Measurements from ENCODE around the gene AVL9. TPM values are rescaled to one million over a fixed set of nuclear protein-coding genes. Genes with fewer than 3 reads are reported as not detected.
"Not testable (repeated sequence)": the region's sequence is repeated elsewhere in the genome, so short reads cannot be mapped to it uniquely, and the experiment has no call there.

Gene AVL9
- total RNA-seq: 10 to 100 TPM; 41.8 to 49.7 TPM

GRCh38 chr7:32495298-32496051 is at the start of gene AVL9:
Gene AVL9 (plus strand): TSS chr7:32495489. CDS start chr7:32495710, 221 bp downstream.
- H3K4me1 Mint-ChIP-seq (ENCODE audit: low read depth in 2 of 2): peaks cover 21 to 34% of the 10 kb centered on the region in 2 donors
- peak within 1 kb of the TSS; percentile 87 to 96 for H3K27ac Mint-ChIP-seq
- DNase-seq (ENCODE audit: low spot score) (peak; percentile 100), ATAC-seq (peak; percentile 99 to 100)
- peak within 1 kb of the TSS; percentile 99 for H3K4me3 Mint-ChIP-seq
- H3K36me3 Mint-ChIP-seq: no peaks in the 10 kb centered on the region
- H3K27me3 Mint-ChIP-seq: no peaks in the 10 kb centered on the region
- H3K9me3 Mint-ChIP-seq: no peaks in the 10 kb centered on the region

GRCh38 chr7:32447218-32447617 is 48.1 kb upstream of the AVL9 start:
- no peaks in the 10 kb centered on the region for H3K4me1 Mint-ChIP-seq (ENCODE audit: low read depth in 2 of 2)
- ATAC-seq (no peak), DNase-seq (ENCODE audit: low spot score) (no peak)
- H3K27ac Mint-ChIP-seq: no peak overlapping the region
- H3K36me3 Mint-ChIP-seq: no peaks in the 10 kb centered on the region
- H3K4me3 Mint-ChIP-seq: no peak overlapping the region
- peaks cover 3% of the 10 kb centered on the region for H3K9me3 Mint-ChIP-seq
- peaks cover 4 to 27% of the 10 kb centered on the region in 2 donors for H3K27me3 Mint-ChIP-seq

DNA sequence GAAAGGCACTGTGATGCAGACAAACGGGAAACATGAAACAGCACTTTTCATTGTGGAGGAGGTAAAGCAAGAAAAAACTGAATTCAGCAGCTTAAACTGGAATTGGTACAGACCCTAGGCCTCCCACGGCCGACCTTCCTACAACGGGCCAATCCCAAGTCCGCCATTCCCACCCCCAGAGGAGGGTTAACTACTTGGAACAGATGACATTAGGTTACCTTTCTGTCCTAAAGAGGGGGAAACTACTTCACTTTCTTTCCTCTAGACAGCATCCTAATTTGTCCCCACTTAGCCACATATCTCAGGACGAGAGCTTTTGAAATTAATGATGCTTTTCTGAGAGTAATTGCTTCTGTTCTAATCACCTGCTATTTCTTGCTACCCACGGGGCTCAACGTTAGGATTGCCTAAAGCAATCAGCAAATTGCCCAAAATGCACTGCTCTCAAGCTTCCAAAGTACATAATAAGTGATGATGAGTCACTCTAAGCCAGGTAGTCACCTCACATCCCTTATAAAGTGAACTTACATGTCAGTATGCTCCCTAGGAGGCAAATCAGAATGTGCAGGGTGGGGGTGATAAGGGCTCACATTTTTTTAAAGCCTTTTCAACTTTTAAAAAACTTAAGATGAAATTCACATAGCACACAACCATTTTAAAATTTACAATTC is 41.8 kb upstream of the AVL9 start:
- Mint-ChIP-seq H3K4me3 (no peak overlapping the region), H3K27me3 (peaks cover 14 to 29% of the 10 kb centered on the region in 2 donors), H3K9me3 (peaks cover 3% of the 10 kb centered on the region), H3K36me3 (no peaks in the 10 kb centered on the region), H3K27ac (no peak overlapping the region), H3K4me1 (ENCODE audit: low read depth in 2 of 2) (no peaks in the 10 kb centered on the region)
- DNase-seq (ENCODE audit: low spot score) (no peak), ATAC-seq (no peak)

GRCh38 chr7:32458025-32458424 is 37.3 kb upstream of the AVL9 start:
- DNase-seq (ENCODE audit: low spot score) (no peak), ATAC-seq (no peak)
- Mint-ChIP-seq H3K4me3 (no peak overlapping the region), H3K9me3 (no peaks in the 10 kb centered on the region), H3K36me3 (no peaks in the 10 kb centered on the region), H3K27ac (no peak overlapping the region), H3K4me1 (ENCODE audit: low read depth in 2 of 2) (no peaks in the 10 kb centered on the region), H3K27me3 (peaks cover 12 to 19% of the 10 kb centered on the region in 2 donors)

DNA sequence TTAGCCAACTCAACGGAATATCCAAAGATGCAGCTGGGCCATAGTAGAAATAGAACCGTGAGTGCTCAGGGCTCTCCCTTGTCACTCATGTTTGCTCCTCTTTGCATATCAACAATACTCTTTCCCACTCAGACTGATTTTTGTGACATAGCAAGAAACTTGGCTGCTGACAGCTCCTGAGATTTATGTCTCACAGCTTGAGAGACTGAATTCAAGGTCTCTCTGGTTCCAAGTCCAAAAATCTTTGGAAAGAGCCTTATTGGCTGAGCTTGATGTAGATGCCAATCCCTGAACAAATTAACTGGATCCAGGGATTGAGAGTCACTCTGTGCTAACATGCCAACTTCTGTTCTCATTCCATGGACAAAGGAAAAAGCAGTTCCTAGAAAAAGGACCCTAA is 35.5 kb upstream of the AVL9 start:
- Mint-ChIP-seq H3K36me3 (no peaks in the 10 kb centered on the region), H3K27ac (no peak overlapping the region), H3K9me3 (no peaks in the 10 kb centered on the region), H3K27me3 (peaks cover 7 to 11% of the 10 kb centered on the region in 2 donors), H3K4me1 (ENCODE audit: low read depth in 2 of 2) (no peaks in the 10 kb centered on the region), H3K4me3 (no peak overlapping the region)
- ATAC-seq (no peak), DNase-seq (ENCODE audit: low spot score) (no peak)

- H3K27me3 Mint-ChIP-seq: peaks cover 7 to 11% of the 10 kb centered on the region in 2 donors
- ATAC-seq: no peak
- no peak overlapping the region for H3K4me3 Mint-ChIP-seq
- no peak overlapping the region for H3K27ac Mint-ChIP-seq
- no peaks in the 10 kb centered on the region for H3K36me3 Mint-ChIP-seq
- no peak for DNase-seq (ENCODE audit: low spot score)
- no peaks in the 10 kb centered on the region for H3K4me1 Mint-ChIP-seq (ENCODE audit: low read depth in 2 of 2)
- H3K9me3 Mint-ChIP-seq: no peaks in the 10 kb centered on the region
Observed at GRCh38 chr7:32461484-32461883, 33.8 kb upstream of the AVL9 start.

DNA sequence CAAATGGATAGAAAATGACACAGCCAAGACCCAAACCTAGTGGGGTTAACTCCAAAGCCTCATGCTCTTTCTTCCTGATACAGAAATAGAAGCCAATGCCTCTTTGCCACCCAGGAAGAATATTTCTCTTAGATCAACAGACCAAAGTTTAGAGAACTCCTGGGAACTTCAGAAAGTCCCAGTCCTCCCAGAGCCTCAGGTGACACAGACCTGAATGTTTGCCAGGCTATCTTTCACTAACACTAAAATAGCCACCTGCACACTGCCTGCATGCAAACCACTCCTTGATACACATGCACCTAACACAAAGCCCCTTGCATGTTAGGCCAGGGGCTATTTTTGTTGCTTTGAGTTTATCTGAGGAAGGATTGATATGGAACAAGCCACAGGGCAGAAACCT is 32.8 kb upstream of the AVL9 start:
- no peaks in the 10 kb centered on the region for H3K4me1 Mint-ChIP-seq (ENCODE audit: low read depth in 2 of 2)
- H3K27ac Mint-ChIP-seq: no peak overlapping the region
- peaks cover under 1 to 6% of the 10 kb centered on the region in 2 donors for H3K27me3 Mint-ChIP-seq
- no peak for ATAC-seq
- no peaks in the 10 kb centered on the region for H3K36me3 Mint-ChIP-seq
- DNase-seq (ENCODE audit: low spot score): no peak
- H3K9me3 Mint-ChIP-seq: no peaks in the 10 kb centered on the region
- no peak overlapping the region for H3K4me3 Mint-ChIP-seq

DNA sequence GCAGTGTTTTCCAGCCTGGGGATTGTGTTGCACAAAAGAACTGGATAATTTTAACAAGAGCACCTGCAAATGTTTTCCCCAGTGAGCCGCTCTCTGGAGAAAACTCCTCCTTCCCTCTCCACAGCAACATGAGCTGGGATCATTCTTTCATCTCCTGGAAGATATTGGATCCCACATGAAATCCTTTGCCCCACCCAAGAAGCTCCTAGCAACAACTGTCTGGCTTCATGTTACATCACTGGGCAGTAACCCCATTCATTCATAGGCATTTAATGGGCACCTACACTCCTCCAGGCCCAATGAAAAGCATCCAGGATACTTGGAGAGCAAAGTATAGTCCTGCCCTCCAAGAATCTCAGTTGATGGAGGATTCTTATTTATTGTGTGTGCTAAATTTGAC is 32.3 kb upstream of the AVL9 start:
- no peak for ATAC-seq
- Mint-ChIP-seq H3K36me3 (no peaks in the 10 kb centered on the region), H3K9me3 (no peaks in the 10 kb centered on the region), H3K27me3 (peaks cover 0 to 6% of the 10 kb centered on the region in 2 donors), H3K27ac (no peak overlapping the region), H3K4me3 (no peak overlapping the region), H3K4me1 (ENCODE audit: low read depth in 2 of 2) (no peaks in the 10 kb centered on the region)
- no peak for DNase-seq (ENCODE audit: low spot score)

DNA sequence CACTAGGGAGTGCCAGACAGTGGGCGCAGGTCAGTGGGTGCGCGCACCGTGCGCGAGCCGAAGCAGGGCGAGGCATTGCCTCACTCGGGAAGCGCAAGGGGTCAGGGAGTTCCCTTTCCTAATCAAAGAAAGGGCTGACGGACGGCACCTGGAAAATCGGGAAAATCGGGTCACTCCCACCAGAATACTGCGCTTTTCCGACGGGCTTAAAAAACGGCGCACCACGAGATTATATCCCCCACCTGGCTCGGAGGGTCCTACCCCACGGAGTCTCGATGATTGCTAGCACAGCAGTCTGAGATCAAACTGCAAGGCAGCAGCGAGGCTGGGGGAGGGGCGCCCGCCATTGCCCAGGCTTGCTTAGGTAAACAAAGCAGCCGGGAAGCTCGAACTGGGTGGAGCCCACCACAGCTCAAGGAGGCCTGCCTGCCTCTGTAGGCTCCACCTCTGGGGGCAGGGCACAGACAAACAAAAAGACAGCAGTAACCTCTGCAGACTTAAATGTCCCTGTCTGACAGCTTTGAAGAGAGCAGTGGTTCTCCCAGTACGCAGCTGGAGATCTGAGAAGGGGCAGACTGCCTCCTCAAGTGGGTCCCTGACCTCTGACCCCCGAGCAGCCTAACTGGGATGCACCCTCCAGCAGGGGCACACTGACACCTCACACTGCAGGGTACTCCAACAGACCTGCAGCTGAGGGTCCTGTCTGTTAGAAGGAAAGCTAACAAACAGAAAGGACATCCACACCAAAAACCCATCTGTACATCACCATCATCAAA is 30.5 kb upstream of the AVL9 start:
- H3K36me3 Mint-ChIP-seq; DNase-seq (ENCODE audit: low spot score); H3K27ac Mint-ChIP-seq; ATAC-seq; H3K4me3 Mint-ChIP-seq; H3K4me1 Mint-ChIP-seq (ENCODE audit: low read depth in 2 of 2); H3K9me3 Mint-ChIP-seq; H3K27me3 Mint-ChIP-seq: not testable (repeated sequence)

DNA sequence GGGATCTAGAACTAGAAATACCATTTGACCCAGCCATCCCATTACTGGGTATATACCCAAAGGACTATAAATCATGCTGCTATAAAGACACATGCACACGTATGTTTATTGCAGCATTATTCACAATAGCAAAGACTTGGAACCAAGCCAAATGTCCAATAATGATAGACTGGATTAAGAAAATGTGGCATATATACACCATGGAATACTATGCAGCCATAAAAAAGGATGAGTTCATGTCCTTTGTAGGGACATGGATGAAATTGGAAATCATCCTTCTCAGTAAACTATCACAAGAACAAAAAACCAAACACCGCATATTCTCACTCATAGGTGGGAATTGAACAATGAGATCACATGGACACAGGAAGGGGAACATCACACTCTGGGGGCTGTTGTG is 25.3 kb upstream of the AVL9 start:
- DNase-seq (ENCODE audit: low spot score): not testable (repeated sequence)

DNA sequence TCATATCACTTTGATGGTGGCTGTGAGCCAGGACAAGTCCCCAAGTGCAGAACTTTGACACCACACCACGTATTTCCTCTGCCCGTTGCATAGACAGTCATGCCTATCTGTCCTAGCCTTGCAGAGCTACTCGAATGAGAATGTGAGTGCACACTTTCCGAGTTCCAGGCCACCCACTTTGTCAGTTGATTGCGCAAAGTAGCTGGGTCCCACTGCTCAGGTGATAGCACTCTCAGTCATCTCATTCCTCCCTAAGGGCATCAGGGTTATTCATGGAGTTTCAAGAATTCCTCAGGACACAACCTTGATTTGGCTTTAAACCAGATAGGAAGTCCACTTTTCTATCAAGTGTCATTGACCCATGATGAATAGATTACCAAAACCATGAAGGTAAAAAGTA is 24.4 kb upstream of the AVL9 start:
- Mint-ChIP-seq H3K27ac (no peak overlapping the region), H3K4me1 (ENCODE audit: low read depth in 2 of 2) (no peaks in the 10 kb centered on the region), H3K36me3 (no peaks in the 10 kb centered on the region), H3K27me3 (peaks cover 3 to 17% of the 10 kb centered on the region in 2 donors), H3K9me3 (no peaks in the 10 kb centered on the region), H3K4me3 (no peak overlapping the region)
- ATAC-seq: no peak
- no peak for DNase-seq (ENCODE audit: low spot score)

More for the DNA sequence above, 25.3 kb upstream of the AVL9 start:
- H3K27ac Mint-ChIP-seq; H3K4me3 Mint-ChIP-seq; H3K9me3 Mint-ChIP-seq; H3K4me1 Mint-ChIP-seq (ENCODE audit: low read depth in 2 of 2); H3K36me3 Mint-ChIP-seq; ATAC-seq: not testable (repeated sequence)
- H3K27me3 Mint-ChIP-seq: peaks cover 0 to 13% of the 10 kb centered on the region in 2 donors

GRCh38 chr7:32472015-32472414 is 23.3 kb upstream of the AVL9 start:
- ATAC-seq (no peak), DNase-seq (ENCODE audit: low spot score) (no peak)
- Mint-ChIP-seq H3K4me3 (no peak overlapping the region), H3K27ac (no peak overlapping the region), H3K36me3 (no peaks in the 10 kb centered on the region), H3K27me3 (peaks cover 3 to 17% of the 10 kb centered on the region in 2 donors), H3K4me1 (ENCODE audit: low read depth in 2 of 2) (no peaks in the 10 kb centered on the region), H3K9me3 (no peaks in the 10 kb centered on the region)

- Mint-ChIP-seq H3K36me3 (no peaks in the 10 kb centered on the region), H3K4me1 (ENCODE audit: low read depth in 2 of 2) (no peaks in the 10 kb centered on the region), H3K27me3 (peaks cover 3 to 17% of the 10 kb centered on the region in 2 donors), H3K27ac (no peak overlapping the region), H3K9me3 (no peaks in the 10 kb centered on the region), H3K4me3 (no peak overlapping the region)
- DNase-seq (ENCODE audit: low spot score): no peak
- no peak for ATAC-seq
Observed at GRCh38 chr7:32474008-32474407, 21.3 kb upstream of the AVL9 start.
